IMR-90 (cell line): ENCODE results near the gene KCNQ5.

Experiments
- CTCF ChIP-seq: conservative IDR thresholded peaks from 2 replicates; pipeline ENCODE4 v1.5.1; 2012; ENCODE audit warnings: mild to moderate bottlenecking, low read depth, low read length, improper control_type of control experiment
- ELK1 ChIP-seq: fragments of 150-350 bp; IDR thresholded peaks from 2 replicates; pipeline ENCODE4 v1.6.1; 2016; ENCODE audit warnings: low read depth, mild to moderate bottlenecking, low read length, moderate library complexity, borderline replicate concordance
- MXI1 ChIP-seq: IDR thresholded peaks from 2 replicates; pipeline ENCODE4 v1.6.1; 2012; ENCODE audit warnings: low read depth, mild to moderate bottlenecking, low read length, moderate library complexity, borderline replicate concordance
- POLR2A ChIP-seq: IDR thresholded peaks from 2 replicates; pipeline ENCODE4 v1.6.1; 2012; ENCODE audit warnings: mild to moderate bottlenecking, low read depth, low read length

- TF ChIP-seq CTCF: no peak
- no peak for TF ChIP-seq POLR2A
- TF ChIP-seq ELK1: no peak
- no peak for TF ChIP-seq MXI1
These were observed 346.8 kb downstream of the KCNQ5 start for GRCh38 chr6:72968704-72969103.
